Measurements from ENCODE around the gene ZBTB32. TPM values are rescaled to one million over a fixed set of nuclear protein-coding genes. Genes with fewer than 3 reads are reported as not detected.

Gene ZBTB32
- total RNA-seq, 1 donor = not detected

- H4K20me1 ChIP-seq (ENCODE audit: insufficient read depth, low read length) = peaks cover 4% of the 10 kb centered on the region
- peaks cover 29% of the 10 kb centered on the region for H3K36me3 ChIP-seq (ENCODE audit: insufficient read depth, low read length)
- no peak within 1 kb of the TSS for H3K4me3 ChIP-seq (ENCODE audit: insufficient read depth, low read length)
- no peaks in the 10 kb centered on the region for H3K9me3 ChIP-seq (ENCODE audit: low read depth, low read length)
- peaks cover 18% of the 10 kb centered on the region for H3K4me1 ChIP-seq (ENCODE audit: insufficient read depth, low read length)
- H2AFZ ChIP-seq (ENCODE audit: low read length) = no peak within 1 kb of the TSS
- H3K79me2 ChIP-seq (ENCODE audit: insufficient read depth, low read length) = peaks cover 22% of the 10 kb centered on the region
- DNase-seq (ENCODE audit: insufficient read length, low spot score, missing footprints) = peak; percentile 15
- TF ChIP-seq, protein P1, sequence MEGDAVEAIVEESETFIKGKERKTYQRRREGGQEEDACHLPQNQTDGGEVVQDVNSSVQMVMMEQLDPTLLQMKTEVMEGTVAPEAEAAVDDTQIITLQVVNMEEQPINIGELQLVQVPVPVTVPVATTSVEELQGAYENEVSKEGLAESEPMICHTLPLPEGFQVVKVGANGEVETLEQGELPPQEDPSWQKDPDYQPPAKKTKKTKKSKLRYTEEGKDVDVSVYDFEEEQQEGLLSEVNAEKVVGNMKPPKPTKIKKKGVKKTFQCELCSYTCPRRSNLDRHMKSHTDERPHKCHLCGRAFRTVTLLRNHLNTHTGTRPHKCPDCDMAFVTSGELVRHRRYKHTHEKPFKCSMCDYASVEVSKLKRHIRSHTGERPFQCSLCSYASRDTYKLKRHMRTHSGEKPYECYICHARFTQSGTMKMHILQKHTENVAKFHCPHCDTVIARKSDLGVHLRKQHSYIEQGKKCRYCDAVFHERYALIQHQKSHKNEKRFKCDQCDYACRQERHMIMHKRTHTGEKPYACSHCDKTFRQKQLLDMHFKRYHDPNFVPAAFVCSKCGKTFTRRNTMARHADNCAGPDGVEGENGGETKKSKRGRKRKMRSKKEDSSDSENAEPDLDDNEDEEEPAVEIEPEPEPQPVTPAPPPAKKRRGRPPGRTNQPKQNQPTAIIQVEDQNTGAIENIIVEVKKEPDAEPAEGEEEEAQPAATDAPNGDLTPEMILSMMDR (IDR thresholded peaks at IDR 0.05; ENCODE audit: extremely low read depth, low read depth, low read length) = no peak
- no peak within 1 kb of the TSS for H3K27ac ChIP-seq (ENCODE audit: low read depth, low read length)
- H3K27me3 ChIP-seq (ENCODE audit: insufficient read depth, low read length) = no peaks in the 10 kb centered on the region
- peak within 1 kb of the TSS; percentile 98 for H3K4me2 ChIP-seq (ENCODE audit: insufficient read depth, low read length)
Observed at GRCh38 chr19:35742121-35742724, 37.9 kb downstream of the ZBTB32 start, which contains the start of gene IGFLR1. Gene IGFLR1 (minus strand): TSS chr19:35742452. CDS start chr19:35741180, 1,272 bp downstream.

DNA sequence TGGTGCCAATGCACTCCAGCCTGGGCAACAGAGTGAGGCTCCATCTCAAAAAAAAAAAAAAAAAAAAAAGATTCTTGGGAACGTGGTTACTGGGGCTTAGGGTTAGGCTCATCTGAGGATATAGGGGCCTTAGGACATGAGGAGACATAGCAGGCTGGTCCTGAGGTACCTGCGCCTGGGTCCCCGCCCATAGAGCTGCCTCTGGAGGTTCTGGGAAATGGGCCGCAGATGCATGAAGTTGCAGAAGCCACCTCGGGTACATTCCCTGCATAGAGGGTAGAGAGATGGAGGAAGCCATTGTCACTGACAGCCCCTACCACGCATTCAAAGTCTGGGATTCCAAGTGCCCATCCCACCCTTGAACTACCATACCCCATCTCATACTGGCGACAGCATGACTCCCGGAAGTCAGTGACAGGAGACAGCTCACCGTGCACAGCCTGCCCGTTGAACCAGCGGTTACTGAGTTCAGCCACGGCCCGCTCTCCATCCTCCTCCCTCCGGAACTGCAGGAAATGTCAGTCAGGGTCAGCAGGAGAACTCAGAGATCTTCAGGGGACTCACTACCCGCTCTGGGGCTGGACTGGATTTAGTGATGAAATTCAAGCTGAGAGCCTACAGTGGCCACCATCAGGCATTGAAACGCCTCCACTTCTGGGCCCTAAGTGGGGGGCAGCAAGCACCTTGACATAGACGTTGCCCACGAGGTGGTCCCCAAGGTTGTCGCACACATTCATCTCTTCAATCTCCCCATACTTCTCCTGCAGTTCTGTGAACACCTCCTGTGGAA, 39.5 kb downstream of the ZBTB32 start:
- H4K20me1 ChIP-seq (ENCODE audit: insufficient read depth, low read length) = peaks cover 4% of the 10 kb centered on the region
- H3K4me3 ChIP-seq (ENCODE audit: insufficient read depth, low read length) = peak overlapping the region; percentile 87
- no peaks in the 10 kb centered on the region for H3K27me3 ChIP-seq (ENCODE audit: insufficient read depth, low read length)
- H3K4me1 ChIP-seq (ENCODE audit: insufficient read depth, low read length) = peaks cover 18% of the 10 kb centered on the region
- H3K36me3 ChIP-seq (ENCODE audit: insufficient read depth, low read length) = peaks cover 16% of the 10 kb centered on the region
- no peak overlapping the region for H2AFZ ChIP-seq (ENCODE audit: low read length)
- H3K27ac ChIP-seq (ENCODE audit: low read depth, low read length) = no peak overlapping the region
- DNase-seq (ENCODE audit: insufficient read length, low spot score, missing footprints) = peak; percentile 5
- no peaks in the 10 kb centered on the region for H3K9me3 ChIP-seq (ENCODE audit: low read depth, low read length)
- peaks cover 26% of the 10 kb centered on the region for H3K79me2 ChIP-seq (ENCODE audit: insufficient read depth, low read length)
- TF ChIP-seq, protein P1 (IDR thresholded peaks at IDR 0.05; ENCODE audit: extremely low read depth, low read depth, low read length) = no peak
- peak overlapping the region; percentile 97 for H3K4me2 ChIP-seq (ENCODE audit: insufficient read depth, low read length)

DNA sequence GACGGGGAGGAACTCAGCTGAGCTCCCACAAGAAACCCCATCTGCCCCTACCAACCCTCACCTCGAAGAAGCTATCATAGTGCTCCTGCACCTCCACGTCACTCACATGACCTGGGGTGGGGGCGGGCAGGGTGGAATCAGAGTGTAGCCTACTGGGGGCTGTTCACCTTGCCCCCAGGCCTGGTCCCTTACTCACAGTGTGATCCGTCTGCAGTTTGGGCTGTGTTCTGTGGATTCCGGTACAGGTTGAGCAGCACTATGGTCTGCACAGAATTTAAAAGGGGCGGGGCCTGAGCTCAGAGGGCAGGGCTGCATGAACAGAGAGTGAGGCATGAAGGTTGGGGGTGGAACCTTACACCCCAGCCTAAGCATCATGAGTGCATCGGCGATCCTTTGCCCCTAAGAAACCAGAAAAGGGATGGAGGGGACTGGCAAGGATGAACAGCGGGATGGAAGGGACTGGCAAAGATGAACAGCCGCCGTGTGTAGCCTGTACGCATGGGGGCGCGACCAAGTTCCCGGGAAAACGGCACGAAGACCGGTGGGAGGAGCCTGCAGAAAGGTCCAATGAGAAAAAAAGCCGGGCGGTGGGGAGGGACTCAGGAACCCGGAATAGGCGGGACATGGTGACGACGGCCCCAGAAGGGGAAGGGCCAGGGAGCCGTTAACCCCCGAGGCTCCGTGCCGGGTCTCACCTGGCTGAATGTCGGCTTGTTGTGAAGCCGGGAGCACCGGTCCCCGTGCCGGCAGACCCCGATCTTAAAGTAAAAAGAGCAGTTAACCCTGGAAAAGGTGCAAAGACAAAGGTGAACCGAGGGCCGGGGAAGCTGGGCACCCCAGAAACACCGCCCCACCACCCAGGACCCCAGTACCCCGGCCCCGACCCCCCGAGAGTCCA, 40.3 kb downstream of the ZBTB32 start:
- Histone ChIP-seq H3K79me2 (ENCODE audit: insufficient read depth, low read length) (peaks cover 33% of the 10 kb centered on the region), H3K27ac (ENCODE audit: low read depth, low read length) (peak overlapping the region; percentile 97), H4K20me1 (ENCODE audit: insufficient read depth, low read length) (peaks cover 4% of the 10 kb centered on the region), H3K36me3 (ENCODE audit: insufficient read depth, low read length) (peaks cover 13% of the 10 kb centered on the region), H2AFZ (ENCODE audit: low read length) (peak overlapping the region; percentile 92), H3K4me2 (ENCODE audit: insufficient read depth, low read length) (peak overlapping the region; percentile 97), H3K4me1 (ENCODE audit: insufficient read depth, low read length) (peaks cover 26% of the 10 kb centered on the region), H3K4me3 (ENCODE audit: insufficient read depth, low read length) (peak overlapping the region; percentile 87), H3K27me3 (ENCODE audit: insufficient read depth, low read length) (no peaks in the 10 kb centered on the region), H3K9me3 (ENCODE audit: low read depth, low read length) (no peaks in the 10 kb centered on the region)
- DNase-seq (ENCODE audit: insufficient read length, low spot score, missing footprints) = peak; percentile 96
- TF ChIP-seq, protein P1 (IDR thresholded peaks at IDR 0.05; ENCODE audit: extremely low read depth, low read depth, low read length) = peak; percentile 37
